Measurements from ENCODE around the gene ZNF423. TPM values are rescaled to one million over a fixed set of nuclear protein-coding genes. Genes with fewer than 3 reads are reported as not detected.

ZNF423 gene
- total RNA-seq, 2 experiments from 2014 or later, result not detected

GRCh38 chr16:49469311-49469670, 386.6 kb downstream of the ZNF423 start:
- ChIA-PET POLR2A (no interaction called here), CTCF (no interaction called here)
- no peaks in the 10 kb centered on the region for H3K36me3 Mint-ChIP-seq (ENCODE audit: low read depth)
- DNase-seq, result no peak
- peaks cover 5% of the 10 kb centered on the region for H3K4me1 Mint-ChIP-seq
- H3K27me3 Mint-ChIP-seq, result peaks cover 4% of the 10 kb centered on the region
- no peak overlapping the region for H3K4me3 Mint-ChIP-seq
- no peaks in the 10 kb centered on the region for H3K9me3 Mint-ChIP-seq
- no peak overlapping the region for H3K27ac Mint-ChIP-seq

GRCh38 chr16:49468611-49469310, 387.2 kb downstream of the ZNF423 start:
- Mint-ChIP-seq H3K4me3 (no peak overlapping the region), H3K9me3 (no peaks in the 10 kb centered on the region), H3K36me3 (ENCODE audit: low read depth) (no peaks in the 10 kb centered on the region), H3K27ac (no peak overlapping the region), H3K27me3 (peaks cover 4% of the 10 kb centered on the region), H3K4me1 (peaks cover 10% of the 10 kb centered on the region)
- DNase-seq, result peak; percentile 8
- ChIA-PET CTCF (no interaction called here), POLR2A (no interaction called here)

GRCh38 chr16:49467540-49468372, 388.2 kb downstream of the ZNF423 start:
- H3K4me3 Mint-ChIP-seq, result no peak overlapping the region
- H3K4me1 Mint-ChIP-seq, result peaks cover 20% of the 10 kb centered on the region
- CTCF ChIA-PET, result no interaction called here
- POLR2A ChIA-PET, result no interaction called here
- no peaks in the 10 kb centered on the region for H3K36me3 Mint-ChIP-seq (ENCODE audit: low read depth)
- DNase-seq, result peak; percentile 11
- H3K9me3 Mint-ChIP-seq, result no peaks in the 10 kb centered on the region
- H3K27ac Mint-ChIP-seq, result no peak overlapping the region
- H3K27me3 Mint-ChIP-seq, result peaks cover 4% of the 10 kb centered on the region

- ChIA-PET POLR2A (no interaction called here), CTCF (no interaction called here)
- Mint-ChIP-seq H3K36me3 (ENCODE audit: low read depth) (no peaks in the 10 kb centered on the region), H3K4me3 (no peak overlapping the region), H3K27ac (no peak overlapping the region), H3K4me1 (peaks cover 26% of the 10 kb centered on the region), H3K27me3 (peaks cover 4% of the 10 kb centered on the region), H3K9me3 (no peaks in the 10 kb centered on the region)
- DNase-seq, result peak; percentile 13
Measured at GRCh38 chr16:49466881-49467280, 389.0 kb downstream of the ZNF423 start.

- H3K36me3 Mint-ChIP-seq (ENCODE audit: low read depth), result no peaks in the 10 kb centered on the region
- peaks cover 4% of the 10 kb centered on the region for H3K27me3 Mint-ChIP-seq
- no peak overlapping the region for H3K27ac Mint-ChIP-seq
- POLR2A ChIA-PET, result no interaction called here
- CTCF ChIA-PET, result no interaction called here
- no peaks in the 10 kb centered on the region for H3K9me3 Mint-ChIP-seq
- no peak overlapping the region for H3K4me3 Mint-ChIP-seq
- H3K4me1 Mint-ChIP-seq, result peaks cover 27% of the 10 kb centered on the region
- DNase-seq, result peak; percentile 5
Measured at GRCh38 chr16:49466529-49466831, 389.4 kb downstream of the ZNF423 start.

GRCh38 chr16:49465661-49466528, 390.0 kb downstream of the ZNF423 start:
- CTCF ChIA-PET, result no interaction called here
- DNase-seq, result peak; percentile 13
- Mint-ChIP-seq H3K4me3 (no peak overlapping the region), H3K27me3 (peaks cover 4% of the 10 kb centered on the region), H3K9me3 (no peaks in the 10 kb centered on the region), H3K4me1 (peaks cover 27% of the 10 kb centered on the region), H3K27ac (no peak overlapping the region), H3K36me3 (ENCODE audit: low read depth) (no peaks in the 10 kb centered on the region)
- POLR2A ChIA-PET, result no interaction called here

- ChIA-PET CTCF (no interaction called here), POLR2A (no interaction called here)
- H3K4me3 Mint-ChIP-seq, result no peak overlapping the region
- peaks cover 4% of the 10 kb centered on the region for H3K27me3 Mint-ChIP-seq
- no peaks in the 10 kb centered on the region for H3K36me3 Mint-ChIP-seq (ENCODE audit: low read depth)
- H3K9me3 Mint-ChIP-seq, result no peaks in the 10 kb centered on the region
- peaks cover 27% of the 10 kb centered on the region for H3K4me1 Mint-ChIP-seq
- H3K27ac Mint-ChIP-seq, result no peak overlapping the region
- DNase-seq, result peak; percentile 15
Measured at GRCh38 chr16:49464877-49465504, 390.9 kb downstream of the ZNF423 start.

GRCh38 chr16:49464093-49464492, 391.8 kb downstream of the ZNF423 start:
- DNase-seq, result no peak
- peak overlapping the region; percentile 32 for H3K27ac Mint-ChIP-seq
- no peaks in the 10 kb centered on the region for H3K9me3 Mint-ChIP-seq
- H3K36me3 Mint-ChIP-seq (ENCODE audit: low read depth), result no peaks in the 10 kb centered on the region
- H3K27me3 Mint-ChIP-seq, result peaks cover 4% of the 10 kb centered on the region
- ChIA-PET CTCF (interaction anchor here (0.7 kb wide), 1 partner anchor 80 kb away, joined by 4 read pairs; no protein-coding TSS in a partner anchor), POLR2A (no interaction called here)
- no peak overlapping the region for H3K4me3 Mint-ChIP-seq
- H3K4me1 Mint-ChIP-seq, result peaks cover 27% of the 10 kb centered on the region

GRCh38 chr16:49463529-49463928, 392.4 kb downstream of the ZNF423 start:
- H3K4me1 Mint-ChIP-seq, result peaks cover 27% of the 10 kb centered on the region
- peak overlapping the region; percentile 32 for H3K27ac Mint-ChIP-seq
- CTCF ChIA-PET, result interaction anchor here (0.7 kb wide), 1 partner anchor 80 kb away, joined by 4 read pairs; no protein-coding TSS in a partner anchor
- H3K36me3 Mint-ChIP-seq (ENCODE audit: low read depth), result no peaks in the 10 kb centered on the region
- no peaks in the 10 kb centered on the region for H3K9me3 Mint-ChIP-seq
- no peak overlapping the region for H3K4me3 Mint-ChIP-seq
- DNase-seq, result peak; percentile 86
- H3K27me3 Mint-ChIP-seq, result peaks cover 4% of the 10 kb centered on the region
- POLR2A ChIA-PET, result no interaction called here

- ChIA-PET POLR2A (no interaction called here), CTCF (no interaction called here)
- peaks cover 27% of the 10 kb centered on the region for H3K4me1 Mint-ChIP-seq
- H3K9me3 Mint-ChIP-seq, result no peaks in the 10 kb centered on the region
- peak; percentile 16 for DNase-seq
- H3K36me3 Mint-ChIP-seq (ENCODE audit: low read depth), result no peaks in the 10 kb centered on the region
- peaks cover 4% of the 10 kb centered on the region for H3K27me3 Mint-ChIP-seq
- no peak overlapping the region for H3K27ac Mint-ChIP-seq
- H3K4me3 Mint-ChIP-seq, result no peak overlapping the region
Measured at GRCh38 chr16:49462989-49463371, 392.9 kb downstream of the ZNF423 start.

GRCh38 chr16:49462362-49462988, 393.4 kb downstream of the ZNF423 start:
- DNase-seq, result no peak
- H3K36me3 Mint-ChIP-seq (ENCODE audit: low read depth), result no peaks in the 10 kb centered on the region
- no peak overlapping the region for H3K4me3 Mint-ChIP-seq
- H3K27ac Mint-ChIP-seq, result no peak overlapping the region
- ChIA-PET CTCF (no interaction called here), POLR2A (no interaction called here)
- H3K27me3 Mint-ChIP-seq, result peaks cover 4% of the 10 kb centered on the region
- no peaks in the 10 kb centered on the region for H3K9me3 Mint-ChIP-seq
- H3K4me1 Mint-ChIP-seq, result peaks cover 27% of the 10 kb centered on the region

GRCh38 chr16:49461517-49461951, 394.4 kb downstream of the ZNF423 start:
- Mint-ChIP-seq H3K36me3 (ENCODE audit: low read depth) (no peaks in the 10 kb centered on the region), H3K9me3 (no peaks in the 10 kb centered on the region), H3K4me3 (no peak overlapping the region), H3K4me1 (peaks cover 27% of the 10 kb centered on the region), H3K27me3 (peaks cover 4% of the 10 kb centered on the region), H3K27ac (no peak overlapping the region)
- POLR2A ChIA-PET, result no interaction called here
- DNase-seq, result peak; percentile 12
- CTCF ChIA-PET, result no interaction called here

Data from activated CD4-positive, alpha-beta memory T cell treated with anti-CD3 and anti-CD28 coated beads, Interleukin-2, amount 10 ng/mL, durations not matched to agents 7 days and 5 days (primary cell).